Peyer's patch (tissue), 4 donors: ENCODE measurements around the gene TYROBP. TPM values are rescaled to one million over a fixed set of nuclear protein-coding genes. Genes with fewer than 3 reads are reported as not detected.

Experiments
- DNase-seq, 3 donors: peaks; one replicate each; pipeline ENCODE4 v3.0.0-alpha.2; 2017 to 2019
- H3K27ac ChIP-seq, 4 donors: fragments of 200-600 bp; sonication (generic); one replicate each; pipeline ENCODE4 v1.5.1; 2016 to 2019
- H3K27me3 ChIP-seq, 2 donors: fragments of 200-600 bp; sonication (generic); one replicate each; pipeline ENCODE4 v1.5.1; 2019
- H3K36me3 ChIP-seq, 3 donors: fragments of 200-600 bp; sonication (generic); one replicate each; pipeline ENCODE4 v1.5.1; 2016 to 2019
- H3K4me1 ChIP-seq, 4 donors: fragments of 200-600 bp; sonication (generic); one replicate each; pipeline ENCODE4 v1.5.1; 2016 to 2019
- H3K4me3 ChIP-seq, 4 donors: fragments of 200-600 bp; sonication (generic); 1 replicate in 3 of 4; 2 replicates in 1 of 4; pipeline ENCODE4 v1.5.1; 2016 to 2019; ENCODE audit warnings: mild to moderate bottlenecking in 1 of 4
- H3K9me3 ChIP-seq, 4 donors: fragments of 200-600 bp; sonication (generic); one replicate each; pipeline ENCODE4 v1.5.1; 2016 to 2019; ENCODE audit warnings: mild to moderate bottlenecking in 1 of 4
- POLR2A ChIP-seq, 2 donors: fragments of 450-650 bp; IDR thresholded peaks; one replicate each; pipeline ENCODE4 v1.5.1; 2017; ENCODE audit warnings: antibody characterized with exemption in 2 of 2, mild to moderate bottlenecking in 2 of 2, moderate library complexity in 2 of 2
- total RNA-seq, 4 donors: library from RNA; depleted of rRNA; stranded (reverse); fragments of >200 nt; gene quantifications; one replicate each; pipeline ENCODE4 v1.1.0, GENCODE V29; 2016
- TF ChIP-seq, protein P1 (sequence below), 6 experiments: fragments of 450-650 bp in 4 of 6; fragments of 200-600 bp in 2 of 6; sonication (generic) in 1 of 6; IDR thresholded peaks; one replicate each; pipeline ENCODE4 v1.5.1; 2017 to 2019; ENCODE audit warnings: antibody characterized with exemption in 6 of 6, mild to moderate bottlenecking in 3 of 6, moderate library complexity in 1 of 6

TYROBP gene
- total RNA-seq, 4 donors from 2014 or later, result 4.2 to 56.1 (median 20.2) TPM

DNA sequence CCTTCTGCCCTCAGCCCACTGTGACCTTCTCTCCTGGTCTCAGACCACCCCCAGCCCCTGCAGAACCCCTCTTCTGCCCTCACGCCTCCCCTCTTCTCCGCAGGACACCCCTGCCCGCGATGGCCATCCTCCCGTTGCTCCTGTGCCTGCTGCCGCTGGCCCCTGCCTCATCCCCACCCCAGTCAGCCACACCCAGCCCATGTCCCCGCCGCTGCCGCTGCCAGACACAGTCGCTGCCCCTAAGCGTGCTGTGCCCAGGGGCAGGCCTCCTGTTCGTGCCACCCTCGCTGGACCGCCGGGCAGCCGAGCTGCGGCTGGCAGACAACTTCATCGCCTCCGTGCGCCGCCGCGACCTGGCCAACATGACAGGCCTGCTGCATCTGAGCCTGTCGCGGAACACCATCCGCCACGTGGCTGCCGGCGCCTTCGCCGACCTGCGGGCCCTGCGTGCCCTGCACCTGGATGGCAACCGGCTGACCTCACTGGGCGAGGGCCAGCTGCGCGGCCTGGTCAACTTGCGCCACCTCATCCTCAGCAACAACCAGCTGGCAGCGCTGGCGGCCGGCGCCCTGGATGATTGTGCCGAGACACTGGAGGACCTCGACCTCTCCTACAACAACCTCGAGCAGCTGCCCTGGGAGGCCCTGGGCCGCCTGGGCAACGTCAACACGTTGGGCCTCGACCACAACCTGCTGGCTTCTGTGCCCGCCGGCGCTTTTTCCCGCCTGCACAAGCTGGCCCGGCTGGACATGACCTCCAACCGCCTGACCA, 31.4 kb upstream of the TYROBP start:
- no peaks in the 10 kb centered on the region for H3K27me3 ChIP-seq

GRCh38 chr19:35938282-35939224, 30.5 kb upstream of the TYROBP start:
- Histone ChIP-seq H3K9me3 (no peaks in the 10 kb centered on the region), H3K4me1 (peaks cover 0 to 32% (median 9%) of the 10 kb centered on the region in 4 donors), H3K36me3 (peaks cover 0 to 23% (median 0%) of the 10 kb centered on the region in 3 donors), H3K4me3 (no peak overlapping the region), H3K27ac (no peak overlapping the region), H3K27me3 (no peaks in the 10 kb centered on the region)
- TF ChIP-seq, protein P1, sequence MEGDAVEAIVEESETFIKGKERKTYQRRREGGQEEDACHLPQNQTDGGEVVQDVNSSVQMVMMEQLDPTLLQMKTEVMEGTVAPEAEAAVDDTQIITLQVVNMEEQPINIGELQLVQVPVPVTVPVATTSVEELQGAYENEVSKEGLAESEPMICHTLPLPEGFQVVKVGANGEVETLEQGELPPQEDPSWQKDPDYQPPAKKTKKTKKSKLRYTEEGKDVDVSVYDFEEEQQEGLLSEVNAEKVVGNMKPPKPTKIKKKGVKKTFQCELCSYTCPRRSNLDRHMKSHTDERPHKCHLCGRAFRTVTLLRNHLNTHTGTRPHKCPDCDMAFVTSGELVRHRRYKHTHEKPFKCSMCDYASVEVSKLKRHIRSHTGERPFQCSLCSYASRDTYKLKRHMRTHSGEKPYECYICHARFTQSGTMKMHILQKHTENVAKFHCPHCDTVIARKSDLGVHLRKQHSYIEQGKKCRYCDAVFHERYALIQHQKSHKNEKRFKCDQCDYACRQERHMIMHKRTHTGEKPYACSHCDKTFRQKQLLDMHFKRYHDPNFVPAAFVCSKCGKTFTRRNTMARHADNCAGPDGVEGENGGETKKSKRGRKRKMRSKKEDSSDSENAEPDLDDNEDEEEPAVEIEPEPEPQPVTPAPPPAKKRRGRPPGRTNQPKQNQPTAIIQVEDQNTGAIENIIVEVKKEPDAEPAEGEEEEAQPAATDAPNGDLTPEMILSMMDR (IDR thresholded peaks at IDR 0.05), result no peak
- no peak for TF ChIP-seq POLR2A (IDR thresholded peaks at IDR 0.05)
- no peak for DNase-seq

More for the DNA sequence above, 31.4 kb upstream of the TYROBP start:
- Histone ChIP-seq H3K4me3 (no peak overlapping the region), H3K36me3 (peaks cover 0 to 26% (median 0%) of the 10 kb centered on the region in 3 donors), H3K9me3 (no peaks in the 10 kb centered on the region), H3K4me1 (peaks cover 0 to 32% (median 9%) of the 10 kb centered on the region in 4 donors), H3K27ac (no peak overlapping the region)
- TF ChIP-seq, protein P1 (IDR thresholded peaks at IDR 0.05), result no peak
- no peak for TF ChIP-seq POLR2A (IDR thresholded peaks at IDR 0.05)
- DNase-seq, result no peak

DNA sequence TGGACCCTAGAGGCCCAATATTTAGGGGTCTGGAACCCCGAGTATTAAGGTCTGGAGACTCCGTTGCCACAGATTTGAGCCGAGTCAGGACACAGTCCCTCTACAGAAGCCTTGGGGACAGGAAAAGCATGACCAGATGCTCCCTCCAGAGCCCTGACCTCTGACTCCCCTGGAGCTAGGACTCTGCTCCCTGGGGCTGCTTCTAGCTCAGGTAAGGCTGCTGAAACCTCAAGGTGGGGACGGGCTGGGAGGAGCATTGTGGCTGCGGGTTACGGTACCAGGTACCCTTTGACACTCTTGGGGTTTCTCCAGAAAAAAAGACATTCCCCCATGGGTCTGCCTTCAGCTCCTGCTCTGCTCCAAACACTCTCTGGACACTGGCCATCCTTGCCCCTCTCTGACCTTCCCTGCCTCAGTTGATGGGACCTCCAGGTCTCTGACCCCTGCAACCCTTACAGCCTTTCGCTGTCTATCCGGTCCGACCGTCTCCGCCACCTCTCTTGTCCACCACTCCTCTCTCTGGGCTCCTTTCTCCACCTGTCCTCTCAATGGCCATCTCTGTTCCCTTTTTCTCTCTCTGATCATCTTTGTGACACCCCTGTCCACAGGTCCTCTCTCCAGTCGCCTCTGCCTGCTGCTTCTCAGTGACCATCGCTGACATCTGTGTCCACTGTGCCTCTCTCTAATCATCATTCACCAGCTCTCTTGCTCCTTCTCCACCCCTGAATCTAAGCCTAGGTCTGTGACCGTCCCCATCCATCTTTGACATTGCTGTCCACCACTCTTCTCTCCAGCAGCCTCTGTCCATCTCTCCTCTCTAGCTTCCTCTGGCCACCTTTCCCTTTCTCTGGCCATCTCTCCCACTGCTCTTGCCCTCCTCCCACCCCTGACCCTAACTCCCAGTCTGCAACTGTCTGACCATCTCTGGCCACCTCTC, 29.5 kb upstream of the TYROBP start:
- Histone ChIP-seq H3K27ac (peak overlapping the region in 2 of 4 donors; percentile 21 to 72), H3K9me3 (no peaks in the 10 kb centered on the region), H3K27me3 (no peaks in the 10 kb centered on the region), H3K4me3 (peak overlapping the region; percentile 62 to 93 (median 79)), H3K4me1 (peaks cover 0 to 32% (median 9%) of the 10 kb centered on the region in 4 donors), H3K36me3 (peaks cover 0 to 23% (median 0%) of the 10 kb centered on the region in 3 donors)
- no peak for TF ChIP-seq POLR2A (IDR thresholded peaks at IDR 0.05)
- TF ChIP-seq, protein P1 (IDR thresholded peaks at IDR 0.05), result no peak
- DNase-seq, result no peak

DNA sequence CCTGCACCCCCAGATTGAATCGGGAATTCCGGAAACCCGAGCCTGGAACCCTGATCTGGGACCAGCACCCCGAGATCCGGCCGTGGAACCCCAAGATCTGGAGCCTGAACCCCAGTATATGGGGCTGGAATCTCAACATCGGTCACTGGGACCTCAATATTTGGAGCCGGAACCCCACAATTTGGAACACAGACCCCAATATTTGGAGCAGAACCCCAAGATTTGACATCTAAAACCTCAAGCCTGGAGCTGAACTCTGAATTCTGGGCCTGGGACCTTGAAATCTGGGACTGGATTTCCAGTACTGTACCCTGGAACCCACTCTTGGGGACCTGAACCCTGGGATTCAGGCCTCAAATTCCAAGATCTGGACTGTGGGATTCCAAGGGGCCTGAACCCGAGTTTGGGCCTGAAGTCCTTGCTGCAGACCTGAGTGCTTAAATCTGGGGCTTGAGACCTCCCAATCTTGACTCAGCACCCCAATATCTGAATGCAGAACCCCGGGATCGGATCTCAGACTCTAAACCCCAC, 28.7 kb upstream of the TYROBP start:
- H3K27ac ChIP-seq, result peak overlapping the region; percentile 69 to 83 (median 74)
- TF ChIP-seq, protein P1 (IDR thresholded peaks at IDR 0.05), result no peak
- no peak for TF ChIP-seq POLR2A (IDR thresholded peaks at IDR 0.05)
- H3K27me3 ChIP-seq, result no peaks in the 10 kb centered on the region
- peak overlapping the region; percentile 62 to 93 (median 79) for H3K4me3 ChIP-seq
- no peak for DNase-seq
- H3K36me3 ChIP-seq, result peaks cover 0 to 16% (median 0%) of the 10 kb centered on the region in 3 donors
- H3K9me3 ChIP-seq, result no peaks in the 10 kb centered on the region
- peaks cover 0 to 32% (median 9%) of the 10 kb centered on the region in 4 donors for H3K4me1 ChIP-seq
